GM18861 (cell line): ENCODE measurements around the gene SETD4.

Experiments
- ATAC-seq: cut with Tn5 transposase; IDR thresholded peaks from one replicate; pipeline ENCODE4 v1.9.1; 2021; ENCODE audit not compliant: unreplicated experiment

Gene SETD4

GRCh38 chr21:36015045-36015444, 45.3 kb downstream of the SETD4 start:
- ATAC-seq: no peak

- no peak for ATAC-seq
These were observed 49.5 kb downstream of the SETD4 start for GRCh38 chr21:36010801-36011200.

GRCh38 chr21:36008505-36008904, 51.8 kb downstream of the SETD4 start:
- ATAC-seq: no peak

- ATAC-seq: no peak
These were observed 54.4 kb downstream of the SETD4 start for GRCh38 chr21:36005879-36006400.

GRCh38 chr21:36005018-36005417, 55.3 kb downstream of the SETD4 start:
- no peak for ATAC-seq

- no peak for ATAC-seq
These were observed 55.9 kb downstream of the SETD4 start for GRCh38 chr21:36004441-36004840.

GRCh38 chr21:36003776-36004175, 56.5 kb downstream of the SETD4 start:
- ATAC-seq: no peak

GRCh38 chr21:35996217-35996616, 64.1 kb downstream of the SETD4 start:
- no peak for ATAC-seq

GRCh38 chr21:35995522-35996088, 64.7 kb downstream of the SETD4 start:
- no peak for ATAC-seq

GRCh38 chr21:35994613-35995012, 65.7 kb downstream of the SETD4 start:
- no peak for ATAC-seq

GRCh38 chr21:35993875-35994490, 66.3 kb downstream of the SETD4 start:
- no peak for ATAC-seq

- ATAC-seq: no peak
These were observed 69.2 kb downstream of the SETD4 start for GRCh38 chr21:35991131-35991530.

GRCh38 chr21:35990609-35991008, 69.7 kb downstream of the SETD4 start:
- ATAC-seq: no peak

GRCh38 chr21:35989138-35989735, 71.1 kb downstream of the SETD4 start:
- ATAC-seq: no peak

- ATAC-seq: no peak
These were observed 71.7 kb downstream of the SETD4 start for GRCh38 chr21:35988416-35989137.

GRCh38 chr21:35987475-35987874, 72.9 kb downstream of the SETD4 start:
- ATAC-seq: no peak

GRCh38 chr21:35984654-35985361, 75.5 kb downstream of the SETD4 start:
- no peak for ATAC-seq
